Fibroblast of mammary gland (primary cell): ENCODE measurements around the gene CEACAM6.

Source experiments
- DNase-seq: peaks from one replicate; pipeline ENCODE4 v3.0.0-alpha.2; 2010; ENCODE audit warnings: low read depth
- H3K4me3 ChIP-seq: 2 replicates; pipeline ENCODE4 v1.5.1; 2011; ENCODE audit warnings: low read depth, mild to moderate bottlenecking, low read length, moderate library complexity; ENCODE audit not compliant: control insufficient read depth
- CTCF ChIP-seq: conservative IDR thresholded peaks from 2 replicates; pipeline ENCODE4 v1.5.1; 2011; ENCODE audit warnings: low read depth, low read length, inconsistent platforms; ENCODE audit not compliant: control insufficient read depth, insufficient read depth

Gene CEACAM6

GRCh38 chr19:41796362-41796761 lies 41.0 kb downstream of the CEACAM6 start, which contains the start of gene CEACAM3:
Gene CEACAM3 (plus strand): TSS chr19:41796587. CDS start chr19:41796678, 91 bp downstream.
- no peak within 1 kb of the TSS for H3K4me3 ChIP-seq
- DNase-seq: no peak
- no peak for TF ChIP-seq CTCF

GRCh38 chr19:41796901-41797300 lies 41.6 kb downstream of the CEACAM6 start:
- DNase-seq: no peak
- TF ChIP-seq CTCF: no peak
- H3K4me3 ChIP-seq: no peak overlapping the region

GRCh38 chr19:41799444-41800000 lies 44.2 kb downstream of the CEACAM6 start:
- no peak overlapping the region for H3K4me3 ChIP-seq
- no peak for DNase-seq
- no peak for TF ChIP-seq CTCF

- no peak for DNase-seq
- no peak for TF ChIP-seq CTCF
- no peak overlapping the region for H3K4me3 ChIP-seq
These were observed 45.7 kb downstream of the CEACAM6 start for GRCh38 chr19:41801031-41801430.

- no peak overlapping the region for H3K4me3 ChIP-seq
- TF ChIP-seq CTCF: no peak
- DNase-seq: no peak
These were observed 46.5 kb downstream of the CEACAM6 start for GRCh38 chr19:41801792-41802211.

GRCh38 chr19:41802770-41803169 lies 47.4 kb downstream of the CEACAM6 start:
- no peak for TF ChIP-seq CTCF
- H3K4me3 ChIP-seq: no peak overlapping the region
- DNase-seq: no peak

- H3K4me3 ChIP-seq: no peak overlapping the region
- no peak for TF ChIP-seq CTCF
- DNase-seq: no peak
These were observed 49.0 kb downstream of the CEACAM6 start for GRCh38 chr19:41804336-41804735.
